C4-2B (cell line): ENCODE results near the gene SMAP2.

Source experiments
- H3K27ac ChIP-seq: fragments of 450-650 bp; 2 replicates; pipeline ENCODE4 v1.5.1; 2017
- CTCF ChIP-seq: fragments of 450-650 bp; conservative IDR thresholded peaks from 2 replicates; pipeline ENCODE4 v1.5.1; 2017; ENCODE audit warnings: mild to moderate bottlenecking
- ZFX ChIP-seq: fragments of 450-650 bp; IDR thresholded peaks from 2 replicates; pipeline ENCODE4 v1.6.1; 2017

The SMAP2 gene

GRCh38 chr1:40423951-40424618 is 50.6 kb downstream of the SMAP2 start:
- H3K27ac ChIP-seq, result no peak overlapping the region
- TF ChIP-seq CTCF (no peak), ZFX (no peak)

GRCh38 chr1:40425198-40425597 is 51.7 kb downstream of the SMAP2 start:
- TF ChIP-seq ZFX (no peak), CTCF (no peak)
- H3K27ac ChIP-seq, result no peak overlapping the region

GRCh38 chr1:40431385-40431784 is 57.9 kb downstream of the SMAP2 start:
- TF ChIP-seq ZFX (no peak), CTCF (no peak)
- no peak overlapping the region for H3K27ac ChIP-seq

- H3K27ac ChIP-seq, result no peak overlapping the region
- TF ChIP-seq CTCF, result no peak
- TF ChIP-seq ZFX, result no peak
Observed at GRCh38 chr1:40432644-40433390, 59.3 kb downstream of the SMAP2 start.

- no peak overlapping the region for H3K27ac ChIP-seq
- no peak for TF ChIP-seq CTCF
- TF ChIP-seq ZFX, result no peak
Observed at GRCh38 chr1:40435471-40435870, 61.9 kb downstream of the SMAP2 start.

GRCh38 chr1:40435876-40436275 is 62.3 kb downstream of the SMAP2 start:
- H3K27ac ChIP-seq, result no peak overlapping the region
- TF ChIP-seq CTCF (no peak), ZFX (no peak)

GRCh38 chr1:40438391-40439015 is 65.0 kb downstream of the SMAP2 start:
- TF ChIP-seq CTCF (peak; percentile 89), ZFX (no peak)
- H3K27ac ChIP-seq, result no peak overlapping the region
